Lower leg skin (tissue), 3 donors: ENCODE results near the gene PIP4K2A.

Experiments used
- POLR2A ChIP-seq, 2 donors: fragments of 450-650 bp; IDR thresholded peaks; one replicate each; pipeline ENCODE4 v1.6.1; 2016 to 2017; ENCODE audit warnings: antibody characterized with exemption in 2 of 2, mild to moderate bottlenecking in 1 of 2, moderate library complexity in 1 of 2
- TF ChIP-seq, protein P1 (sequence below), 3 donors: fragments of 450-650 bp; IDR thresholded peaks; one replicate each; pipeline ENCODE4 v1.5.1; 2016; ENCODE audit warnings: antibody characterized with exemption in 3 of 3, mild to moderate bottlenecking in 3 of 3, moderate library complexity in 2 of 3

GRCh38 chr10:22699976-22700375 lies 14.4 kb downstream of the PIP4K2A start:
- TF ChIP-seq, protein P1, sequence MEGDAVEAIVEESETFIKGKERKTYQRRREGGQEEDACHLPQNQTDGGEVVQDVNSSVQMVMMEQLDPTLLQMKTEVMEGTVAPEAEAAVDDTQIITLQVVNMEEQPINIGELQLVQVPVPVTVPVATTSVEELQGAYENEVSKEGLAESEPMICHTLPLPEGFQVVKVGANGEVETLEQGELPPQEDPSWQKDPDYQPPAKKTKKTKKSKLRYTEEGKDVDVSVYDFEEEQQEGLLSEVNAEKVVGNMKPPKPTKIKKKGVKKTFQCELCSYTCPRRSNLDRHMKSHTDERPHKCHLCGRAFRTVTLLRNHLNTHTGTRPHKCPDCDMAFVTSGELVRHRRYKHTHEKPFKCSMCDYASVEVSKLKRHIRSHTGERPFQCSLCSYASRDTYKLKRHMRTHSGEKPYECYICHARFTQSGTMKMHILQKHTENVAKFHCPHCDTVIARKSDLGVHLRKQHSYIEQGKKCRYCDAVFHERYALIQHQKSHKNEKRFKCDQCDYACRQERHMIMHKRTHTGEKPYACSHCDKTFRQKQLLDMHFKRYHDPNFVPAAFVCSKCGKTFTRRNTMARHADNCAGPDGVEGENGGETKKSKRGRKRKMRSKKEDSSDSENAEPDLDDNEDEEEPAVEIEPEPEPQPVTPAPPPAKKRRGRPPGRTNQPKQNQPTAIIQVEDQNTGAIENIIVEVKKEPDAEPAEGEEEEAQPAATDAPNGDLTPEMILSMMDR (IDR thresholded peaks at IDR 0.05) = no peak
- TF ChIP-seq POLR2A (IDR thresholded peaks at IDR 0.05) = no peak
